NB4 (cell line): Measurements from ENCODE around the gene SPATA3.

ENCODE experiments used
- DNase-seq: peaks from one replicate; pipeline ENCODE4 v3.0.0; 2010; ENCODE audit warnings: low read depth
- H3K4me3 ChIP-seq: one replicate; pipeline ENCODE4 v1.5.1; 2011; ENCODE audit warnings: mild to moderate bottlenecking, low read depth, low read length, moderate library complexity
- MYC ChIP-seq: IDR thresholded peaks from 2 replicates; pipeline ENCODE4 v1.6.1; 2011; ENCODE audit warnings: low read depth, low read length
- POLR2A ChIP-seq: IDR thresholded peaks from 2 replicates; pipeline ENCODE4 v1.6.1; 2011; ENCODE audit warnings: mild to moderate bottlenecking; ENCODE audit not compliant: insufficient read length; ENCODE audit errors: extremely low read depth
- TF ChIP-seq, protein P1 (sequence below): IDR thresholded peaks from 2 replicates; pipeline ENCODE4 v1.6.1; 2011; ENCODE audit warnings: low read depth, low read length
- TF ChIP-seq, protein P2 (sequence below): IDR thresholded peaks from one replicate; pipeline ENCODE4 v1.5.1; 2012; ENCODE audit warnings: low read depth, low read length

The SPATA3 gene

DNA sequence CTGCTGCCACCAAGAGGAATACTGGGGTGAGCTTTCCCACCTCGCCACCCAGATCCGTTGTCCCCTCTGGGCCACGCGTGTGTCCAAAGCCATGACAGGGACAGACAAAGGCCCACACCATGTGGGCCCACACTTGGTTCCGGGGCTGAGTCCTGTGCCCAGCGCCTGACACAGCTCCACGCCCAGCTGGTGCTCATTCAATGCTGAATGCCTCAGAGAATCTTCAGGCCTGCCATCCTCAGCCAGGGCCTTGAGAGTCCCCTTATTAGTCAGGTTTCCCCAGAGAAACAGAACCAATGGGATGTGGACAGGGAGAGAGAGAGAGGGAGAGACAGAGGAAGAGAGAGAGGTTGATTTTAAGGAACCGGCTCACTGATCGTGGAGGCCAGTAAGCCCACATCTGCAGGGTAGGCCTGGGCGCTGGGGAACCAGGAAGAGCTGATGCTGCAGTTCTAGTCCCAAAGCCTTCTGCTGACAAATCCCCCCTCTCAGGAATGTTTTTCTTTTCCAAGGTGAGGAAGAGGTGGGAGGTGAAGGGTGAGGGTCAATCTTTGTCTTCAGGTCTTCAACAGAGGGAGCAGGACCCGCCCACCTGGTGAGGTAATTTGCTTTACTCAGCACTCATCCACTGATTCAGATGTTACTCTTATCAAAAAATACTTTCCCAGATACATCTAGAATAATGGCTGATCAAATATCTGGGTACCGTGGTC, 10.2 kb upstream of the SPATA3 start:
- H3K4me3 ChIP-seq, result no peak overlapping the region
- TF ChIP-seq MYC (no peak), POLR2A (no peak)
- TF ChIP-seq, protein P1, sequence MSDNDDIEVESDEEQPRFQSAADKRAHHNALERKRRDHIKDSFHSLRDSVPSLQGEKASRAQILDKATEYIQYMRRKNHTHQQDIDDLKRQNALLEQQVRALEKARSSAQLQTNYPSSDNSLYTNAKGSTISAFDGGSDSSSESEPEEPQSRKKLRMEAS, result no peak
- TF ChIP-seq, protein P2, sequence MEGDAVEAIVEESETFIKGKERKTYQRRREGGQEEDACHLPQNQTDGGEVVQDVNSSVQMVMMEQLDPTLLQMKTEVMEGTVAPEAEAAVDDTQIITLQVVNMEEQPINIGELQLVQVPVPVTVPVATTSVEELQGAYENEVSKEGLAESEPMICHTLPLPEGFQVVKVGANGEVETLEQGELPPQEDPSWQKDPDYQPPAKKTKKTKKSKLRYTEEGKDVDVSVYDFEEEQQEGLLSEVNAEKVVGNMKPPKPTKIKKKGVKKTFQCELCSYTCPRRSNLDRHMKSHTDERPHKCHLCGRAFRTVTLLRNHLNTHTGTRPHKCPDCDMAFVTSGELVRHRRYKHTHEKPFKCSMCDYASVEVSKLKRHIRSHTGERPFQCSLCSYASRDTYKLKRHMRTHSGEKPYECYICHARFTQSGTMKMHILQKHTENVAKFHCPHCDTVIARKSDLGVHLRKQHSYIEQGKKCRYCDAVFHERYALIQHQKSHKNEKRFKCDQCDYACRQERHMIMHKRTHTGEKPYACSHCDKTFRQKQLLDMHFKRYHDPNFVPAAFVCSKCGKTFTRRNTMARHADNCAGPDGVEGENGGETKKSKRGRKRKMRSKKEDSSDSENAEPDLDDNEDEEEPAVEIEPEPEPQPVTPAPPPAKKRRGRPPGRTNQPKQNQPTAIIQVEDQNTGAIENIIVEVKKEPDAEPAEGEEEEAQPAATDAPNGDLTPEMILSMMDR, result no peak
- no peak for DNase-seq

DNA sequence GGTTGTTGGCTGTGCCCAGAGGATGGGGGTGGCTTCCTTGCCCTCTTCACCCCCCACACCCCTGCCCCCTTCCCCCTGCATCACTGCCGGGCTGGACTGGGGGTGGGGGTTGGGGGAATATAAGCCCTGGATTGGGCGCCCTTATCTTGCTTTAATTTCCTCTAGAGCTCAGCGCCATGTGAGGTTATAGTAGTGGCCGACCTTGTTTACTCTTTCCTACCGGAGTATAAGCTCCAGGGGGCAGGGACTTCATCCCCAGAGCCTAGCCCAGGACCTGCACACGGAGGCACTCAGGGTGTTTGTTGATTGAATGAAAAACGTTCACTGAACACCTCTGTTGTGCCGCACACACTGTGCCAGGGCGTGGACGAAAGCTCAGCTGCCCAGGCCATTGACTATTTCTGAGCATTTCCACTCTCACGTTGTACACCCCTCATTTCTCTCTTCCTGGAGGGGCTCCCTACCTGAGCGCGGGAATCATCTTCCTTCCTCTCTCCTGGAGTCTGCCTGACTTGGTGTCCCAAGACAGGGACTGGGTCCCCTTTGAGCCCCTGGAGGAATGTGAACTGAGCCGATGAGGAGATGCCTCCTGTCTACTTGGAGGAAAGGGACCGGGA, 9.3 kb upstream of the SPATA3 start:
- peak overlapping the region; percentile 48 for H3K4me3 ChIP-seq
- DNase-seq, result no peak
- TF ChIP-seq, protein P2, result no peak
- no peak for TF ChIP-seq MYC
- no peak for TF ChIP-seq POLR2A
- TF ChIP-seq, protein P1, result no peak

DNA sequence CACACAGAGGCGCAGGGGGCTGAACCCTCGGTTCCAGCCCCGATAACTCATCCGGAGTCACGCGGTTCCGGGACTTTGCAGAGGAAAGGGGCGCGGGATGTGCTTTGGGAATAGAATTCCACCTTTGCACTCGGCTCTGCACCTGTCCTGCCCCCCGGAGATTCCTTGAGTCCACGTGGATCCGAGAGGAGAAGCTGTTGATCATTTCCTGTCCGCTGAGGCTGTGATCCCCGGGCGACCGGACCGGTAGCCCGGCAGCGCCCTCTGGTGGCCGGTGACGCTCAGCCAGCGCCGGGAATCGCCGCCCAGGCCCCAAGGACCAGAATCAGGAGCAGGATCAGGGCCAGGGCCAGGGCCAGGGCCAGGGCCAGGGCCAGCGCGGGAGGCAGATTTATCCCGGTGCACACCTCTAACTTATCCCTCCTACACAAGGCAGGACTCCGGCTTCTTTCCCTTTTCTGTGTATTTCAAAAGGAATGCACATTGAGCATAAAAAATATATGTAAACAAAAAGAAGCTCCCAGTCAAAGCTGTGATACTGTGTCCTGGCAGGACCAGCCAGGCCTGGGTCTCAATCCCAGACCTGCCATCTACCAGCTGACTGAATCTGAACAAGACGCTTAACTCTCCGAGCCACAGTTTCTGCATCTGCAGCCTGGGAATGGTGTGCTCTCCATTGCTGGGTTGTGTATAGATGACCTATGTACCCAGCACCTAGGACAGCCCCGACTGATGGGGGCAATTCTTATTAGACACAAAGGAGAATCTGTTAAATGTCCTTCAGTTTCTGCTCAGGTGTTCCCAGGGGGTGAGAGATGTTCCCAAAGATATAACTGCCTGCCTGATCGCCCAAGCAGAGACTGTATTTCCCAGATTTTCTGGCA, 8.5 kb upstream of the SPATA3 start:
- DNase-seq, result peak; percentile 79
- H3K4me3 ChIP-seq, result peak overlapping the region; percentile 48
- TF ChIP-seq MYC (peak; percentile 74), POLR2A (no peak)
- TF ChIP-seq, protein P1, result peak; percentile 88
- TF ChIP-seq, protein P2, result peak; percentile 89

DNA sequence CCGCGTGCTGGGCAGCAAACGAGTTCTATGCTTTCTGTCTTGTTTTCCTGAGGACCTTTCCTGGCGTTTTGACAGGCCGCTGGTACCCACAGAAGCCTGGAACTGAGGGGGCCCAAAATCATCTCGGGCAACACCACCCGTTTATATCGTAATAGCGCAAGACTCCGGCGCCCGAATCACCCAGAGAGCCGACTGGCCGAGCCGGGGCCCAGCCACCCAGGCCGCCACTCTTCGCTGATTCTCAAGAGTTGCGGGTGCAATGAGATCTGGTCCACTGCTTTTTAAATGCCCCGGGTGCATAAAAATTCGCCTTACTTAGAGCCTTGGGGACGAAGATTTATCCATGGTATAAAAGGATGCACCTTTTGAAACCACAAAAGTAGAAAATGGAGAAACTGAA, 6.2 kb upstream of the SPATA3 start:
- TF ChIP-seq POLR2A (no peak), MYC (no peak)
- TF ChIP-seq, protein P2, result no peak
- TF ChIP-seq, protein P1, result no peak
- H3K4me3 ChIP-seq, result no peak overlapping the region
- no peak for DNase-seq

DNA sequence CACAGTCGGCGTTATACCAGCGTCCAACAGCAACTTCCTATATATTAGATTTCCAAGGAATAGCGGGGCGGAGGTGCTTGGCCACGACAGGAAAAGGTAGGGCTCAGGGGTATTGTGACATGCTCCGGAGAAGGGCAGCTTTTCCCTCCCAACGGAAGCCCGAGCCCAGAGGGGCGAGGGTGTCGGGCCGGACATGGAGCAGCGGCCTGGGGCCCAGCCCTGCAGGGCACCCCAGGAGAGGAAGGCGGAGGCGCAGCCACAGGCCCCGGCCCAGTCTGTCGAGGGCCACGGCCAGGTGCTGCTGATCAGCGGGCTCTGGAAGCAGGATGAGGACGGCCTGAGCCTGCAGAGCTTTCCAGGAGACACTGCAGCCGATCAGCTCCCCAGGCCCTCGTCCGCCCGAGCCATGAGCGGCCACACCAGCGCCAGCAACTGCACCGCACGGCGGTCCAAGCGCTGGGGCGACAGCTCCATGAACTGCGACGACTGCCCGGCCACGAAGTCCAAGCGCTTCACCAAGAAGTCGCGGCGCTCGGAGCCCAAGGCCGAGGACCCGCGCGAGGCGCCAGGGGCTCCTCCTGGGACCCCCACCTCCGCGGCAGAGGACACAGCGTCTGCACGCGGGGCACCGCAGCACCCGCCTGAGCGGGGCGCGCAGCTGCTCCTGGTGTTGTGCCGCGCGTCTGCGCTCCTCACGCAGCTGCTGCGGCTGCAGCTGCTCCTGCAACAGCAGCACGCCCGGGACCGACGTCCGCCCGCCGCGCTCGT, 5.6 kb upstream of the SPATA3 start:
- TF ChIP-seq, protein P1, result no peak
- TF ChIP-seq, protein P2, result no peak
- no peak for TF ChIP-seq POLR2A
- no peak for TF ChIP-seq MYC
- no peak overlapping the region for H3K4me3 ChIP-seq
- DNase-seq, result no peak
